Kidney (tissue), 14 donors: ENCODE results near the gene WBP2. TPM values are rescaled to one million over a fixed set of nuclear protein-coding genes. Genes with fewer than 3 reads are reported as not detected.

ENCODE experiments used
- DNase-seq, 5 donors: peaks; one replicate each; pipeline ENCODE4 v3.0.0-alpha.2; 2013 to 2020
- FAIRE-seq: peaks from 2 replicates; lab custom pipeline; 2012; peaks lifted over from hg19 to GRCh38; lab: Jason Lieb, UNC
- H3K27ac ChIP-seq, 2 donors: one replicate each; pipeline ENCODE4 v1.7.0; 2013; ENCODE audit warnings: low read depth in 2 of 2, low read length in 2 of 2, inconsistent platforms in 1 of 2
- H3K27me3 ChIP-seq: one replicate; pipeline ENCODE4 v1.7.1; 2013; ENCODE audit warnings: low read length, inconsistent platforms; ENCODE audit not compliant: control insufficient read depth, insufficient read depth
- H3K36me3 ChIP-seq, 3 donors: one replicate each; pipeline versions ENCODE4 v1.7.0 to v1.7.1; 2013; ENCODE audit warnings: low read length in 3 of 3, control low read depth in 1 of 3, inconsistent platforms in 1 of 3; ENCODE audit not compliant: insufficient read depth in 3 of 3, control insufficient read depth in 2 of 3
- H3K4me1 ChIP-seq, 3 donors: one replicate each; pipeline versions ENCODE4 v1.7.0 to v1.7.1; 2013; ENCODE audit warnings: low read length in 3 of 3, inconsistent platforms in 1 of 3, low read depth in 1 of 3; ENCODE audit not compliant: control insufficient read depth in 2 of 3, insufficient read depth in 2 of 3
- H3K4me3 ChIP-seq, 3 donors: one replicate each; pipeline versions ENCODE4 v1.7.0 to v1.8.1; 2013; ENCODE audit warnings: low read length in 3 of 3, control low read depth in 1 of 3, inconsistent platforms in 1 of 3
- H3K9ac ChIP-seq, 3 donors: one replicate each; pipeline versions ENCODE4 v1.7.0 to v1.7.1; 2013; ENCODE audit warnings: low read length in 3 of 3, control low read depth in 1 of 3, inconsistent platforms in 1 of 3
- H3K9me3 ChIP-seq, 3 donors: one replicate each; pipeline versions ENCODE4 v1.7.0 to v1.7.1; 2013; ENCODE audit warnings: low read length in 3 of 3, control low read depth in 1 of 3, inconsistent platforms in 1 of 3; ENCODE audit not compliant: control insufficient read depth in 2 of 3, insufficient read depth in 1 of 3
- CTCF ChIP-seq: IDR thresholded peaks from 3 replicates; pipeline ENCODE4 v1.5.1; 2012; ENCODE audit warnings: mild to moderate bottlenecking, moderate library complexity, borderline replicate concordance; ENCODE audit not compliant: insufficient read depth; ENCODE audit errors: extremely low read depth
- intact Hi-C: fragments of 100-400 bp; cut with DNase I; formaldehyde crosslinking; loops from one replicate; pipeline ENCODE4 v1.11.1; 2022
- polyA plus RNA-seq: library from polyadenylated mRNA; stranded (reverse); fragments of 350-450 nt; fragmentation: Illumina TruSeq; extraction: RNeasy Lipid Tissue Mini Kit (QIAGEN cat#74804); gene quantifications from one replicate; pipeline ENCODE4 v1.2.3, GENCODE V29; 2014; ENCODE audit warnings: low read depth, low replicate concordance; ENCODE audit not compliant: insufficient read depth
- total RNA-seq: library from RNA; stranded (reverse); fragmentation: NEBNext Ultra II Directional; extraction: Animal tissue kit (Norgen Biotek cat#: 25700); gene quantifications from one replicate; pipeline ENCODE4 v1.2.1, GENCODE V29; 2021
- donor health status: control.
- donor health status: control.
- donor health status: control.
- donor health status: control.
- donor health status: control.
- donor health status: DM: yes; HTN: yes; CAD: no.
- donor health status: Normal renal cell carcinoma (clear cell type).

WBP2 gene
- total and polyA plus RNA-seq, 2 donors from 2014 or later, result 135 to 151 TPM

- H3K27me3 ChIP-seq, result no peaks in the 10 kb centered on the region
- H3K36me3 ChIP-seq, result peaks cover 0 to 26% (median 12%) of the 10 kb centered on the region in 3 donors
- H3K27ac ChIP-seq, result no peak overlapping the region
- intact Hi-C loops, result no loop called here
- no peak for TF ChIP-seq CTCF
- H3K4me1 ChIP-seq, result peaks cover 0 to 18% (median 9%) of the 10 kb centered on the region in 3 donors
- H3K9ac ChIP-seq, result no peak overlapping the region
- H3K4me3 ChIP-seq, result no peak overlapping the region
- DNase-seq, result peak in 1 of 5 donors; percentile 77
- H3K9me3 ChIP-seq, result no peaks in the 10 kb centered on the region
- FAIRE-seq, result no peak
Measured at GRCh38 chr17:75898791-75899190, 43.7 kb upstream of the WBP2 start.

- peaks cover 0 to 26% (median 12%) of the 10 kb centered on the region in 3 donors for H3K36me3 ChIP-seq
- H3K9me3 ChIP-seq, result no peaks in the 10 kb centered on the region
- FAIRE-seq (no peak), DNase-seq (peak in 1 of 5 donors; percentile 74)
- intact Hi-C loops, result no loop called here
- peaks cover 0 to 18% (median 9%) of the 10 kb centered on the region in 3 donors for H3K4me1 ChIP-seq
- TF ChIP-seq CTCF, result no peak
- no peaks in the 10 kb centered on the region for H3K27me3 ChIP-seq
- H3K9ac ChIP-seq, result no peak overlapping the region
- no peak overlapping the region for H3K27ac ChIP-seq
- no peak overlapping the region for H3K4me3 ChIP-seq
Measured at GRCh38 chr17:75898065-75898464, 42.9 kb upstream of the WBP2 start.

GRCh38 chr17:75897160-75898019, 42.3 kb upstream of the WBP2 start:
- FAIRE-seq, result no peak
- TF ChIP-seq CTCF, result no peak

More at GRCh38 chr17:75897160-75898019, 42.3 kb upstream of the WBP2 start:
- no peaks in the 10 kb centered on the region for H3K27me3 ChIP-seq
- H3K27ac ChIP-seq, result peak overlapping the region; percentile 78 to 91
- peaks cover 0 to 18% (median 9%) of the 10 kb centered on the region in 3 donors for H3K4me1 ChIP-seq
- H3K4me3 ChIP-seq, result peak overlapping the region in 1 of 3 donors; percentile 62
- peak overlapping the region in 2 of 3 donors; percentile 31 to 34 for H3K9ac ChIP-seq
- intact Hi-C loops, result no loop called here
- peaks cover 0 to 26% (median 12%) of the 10 kb centered on the region in 3 donors for H3K36me3 ChIP-seq
- DNase-seq, result peak in 1 of 5 donors; percentile 74
- no peaks in the 10 kb centered on the region for H3K9me3 ChIP-seq
